Measurements from ENCODE around the gene RNU2-1.
"Not testable (repeated sequence)": the region's sequence is repeated elsewhere in the genome, so short reads cannot be mapped to it uniquely, and the experiment has no call there.

- TF ChIP-seq POLR2A (IDR thresholded peaks at IDR 0.05; ENCODE audit: low read length); GATA1 (IDR thresholded peaks at IDR 0.05; ENCODE audit: low read depth, low read length): not testable (repeated sequence)
Observed at GRCh38 chr17:43270552-43271504, 37.1 kb upstream of the RNU2-1 start.
